HG03135 (cell line): ENCODE results near the gene SLC51A.
A peak's percentile ranks its signal among the peaks of the same experiment; 100 is the strongest.
"Not testable (repeated sequence)": the region's sequence is repeated elsewhere in the genome, so short reads cannot be mapped to it uniquely, and the experiment has no call there.

Experiments used
- ATAC-seq: cut with Tn5 transposase; IDR thresholded peaks from one replicate; pipeline ENCODE4 v1.9.1; 2021; ENCODE audit warnings: mild to moderate bottlenecking, moderate library complexity; ENCODE audit not compliant: unreplicated experiment

SLC51A gene

DNA sequence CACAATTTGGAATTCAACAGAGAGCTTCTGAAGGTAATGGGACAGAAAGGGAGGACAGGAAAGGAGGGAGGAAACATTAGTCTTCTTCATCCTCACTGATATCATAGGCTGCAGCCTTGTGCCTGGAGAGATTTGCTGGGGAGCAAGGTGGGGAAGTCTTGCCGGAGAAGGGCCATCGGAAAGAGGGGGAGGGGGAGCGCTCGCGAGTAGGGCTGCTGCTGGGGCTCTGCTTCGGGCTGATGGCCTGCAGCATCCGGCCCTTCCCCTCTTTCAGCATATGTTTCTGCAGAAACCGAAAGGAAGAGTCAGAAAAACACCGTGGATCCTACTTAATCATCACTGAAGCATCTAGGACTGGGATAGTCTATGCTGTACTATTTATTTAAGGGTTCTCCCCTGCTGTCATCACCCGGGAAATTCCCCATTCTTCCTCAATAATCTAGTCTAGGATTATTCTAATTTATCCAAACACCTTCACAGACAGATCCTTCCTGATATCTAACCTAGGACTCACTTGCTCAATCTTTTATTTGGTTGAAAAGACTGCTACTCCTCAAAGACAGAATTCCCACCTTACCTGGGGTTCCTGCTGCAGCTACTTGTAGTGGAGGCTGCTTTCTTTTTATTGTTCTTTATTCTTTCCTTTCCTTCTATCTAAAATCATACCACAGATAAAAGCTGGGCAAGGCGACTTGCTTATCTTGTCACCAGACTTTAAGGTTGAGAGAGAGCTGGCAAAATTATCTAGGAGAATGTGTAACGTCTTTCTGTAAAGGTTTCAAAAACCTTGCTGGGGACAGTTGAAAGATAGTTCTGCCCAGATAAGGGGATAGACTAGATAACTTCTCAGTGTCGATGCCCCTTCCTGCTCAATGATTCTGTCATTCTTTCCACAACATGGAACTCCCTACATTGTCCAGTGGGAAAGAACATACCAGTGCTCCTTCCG lies 22.6 kb downstream of the SLC51A start:
- no peak for ATAC-seq

DNA sequence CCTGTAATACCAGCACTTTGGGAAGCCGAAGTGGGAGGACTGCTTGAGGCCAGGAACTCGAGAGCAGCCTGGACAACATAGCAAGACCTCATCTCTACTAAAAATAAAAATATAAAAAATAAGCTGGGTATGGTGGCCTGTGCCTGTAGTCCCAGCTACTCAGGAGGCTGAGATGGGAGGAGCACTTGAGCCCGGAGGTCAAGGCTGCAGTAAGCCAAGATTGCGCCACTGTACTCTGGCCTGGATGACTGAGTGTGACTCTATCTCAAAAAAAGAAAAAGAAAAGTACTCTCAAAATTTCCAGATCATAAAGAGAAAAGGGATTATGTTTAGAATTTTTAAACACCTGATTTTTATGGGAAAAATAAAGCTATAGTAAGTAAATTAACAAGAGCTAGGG lies 24.1 kb downstream of the SLC51A start:
- ATAC-seq = no peak

DNA sequence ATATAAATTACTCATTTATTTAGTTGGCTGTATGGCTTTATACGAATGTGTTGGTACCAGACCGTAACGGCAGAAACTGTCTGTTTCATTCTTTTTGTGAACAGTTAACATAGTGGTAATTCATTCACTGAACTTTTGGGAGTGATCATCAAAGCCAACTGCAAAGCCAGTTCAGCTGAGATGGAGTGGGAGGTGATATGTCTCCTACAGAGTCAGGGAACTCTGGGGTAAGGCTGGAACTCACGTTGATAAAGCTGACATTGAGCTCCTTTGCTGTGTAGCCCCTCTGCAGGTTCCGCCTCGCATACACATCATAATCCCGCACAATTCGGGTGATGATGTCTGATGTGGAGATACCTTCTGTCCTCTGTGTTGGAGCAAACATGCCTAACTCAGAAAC lies 25.4 kb downstream of the SLC51A start:
- ATAC-seq = no peak

DNA sequence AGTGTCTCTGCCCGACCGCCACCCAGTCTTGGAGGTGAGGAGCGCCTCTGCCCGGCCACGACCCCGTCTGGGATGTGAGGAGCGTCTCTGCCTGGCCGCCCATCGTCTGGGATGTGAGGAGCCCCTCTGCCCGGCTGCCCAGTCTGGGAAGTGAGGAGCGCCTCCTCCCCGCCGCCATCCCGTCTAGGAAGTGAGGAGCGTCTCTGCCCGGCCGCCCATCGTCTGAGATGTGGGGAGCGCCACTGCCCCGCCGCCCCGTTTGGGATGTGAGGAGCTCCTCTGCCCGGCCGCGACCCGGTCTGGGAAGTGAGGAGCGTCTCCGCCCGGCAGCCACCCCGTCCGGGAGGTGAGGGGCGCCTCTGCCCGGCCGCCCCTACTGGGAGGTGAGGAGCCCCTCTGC lies 27.8 kb downstream of the SLC51A start:
- not testable (repeated sequence) for ATAC-seq

DNA sequence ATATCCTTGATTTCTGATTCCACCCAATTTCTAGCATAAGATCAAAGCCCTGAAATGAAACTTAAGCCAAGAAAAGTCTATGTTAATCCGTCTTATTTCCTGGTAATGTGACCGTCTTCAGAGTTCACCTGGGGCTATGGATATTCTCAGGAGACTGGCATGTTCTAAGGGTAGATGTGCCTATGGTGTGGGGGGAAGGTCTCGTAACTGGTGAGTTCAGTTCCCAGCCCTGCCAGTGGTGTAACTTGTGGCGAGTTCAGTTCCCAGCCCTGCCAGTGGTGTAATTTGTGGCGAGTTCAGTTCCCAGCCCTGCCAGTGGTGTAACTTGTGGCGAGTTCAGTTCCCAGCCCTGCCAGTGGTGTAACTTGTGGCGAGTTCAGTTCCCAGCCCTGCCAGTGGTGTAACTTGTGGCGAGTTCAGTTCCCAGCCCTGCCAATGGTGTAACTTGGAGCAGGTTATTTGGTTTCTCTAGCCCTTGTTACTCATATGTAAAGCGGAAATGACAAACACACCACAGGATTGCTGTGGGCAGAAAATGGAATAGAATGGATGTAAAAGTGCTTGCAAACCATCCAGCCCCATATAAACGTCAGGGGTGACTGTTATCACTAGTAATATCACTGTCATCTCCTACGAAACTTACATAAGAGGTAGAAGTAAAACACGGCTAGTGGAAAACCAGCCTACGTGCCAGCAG lies 30.4 kb downstream of the SLC51A start:
- ATAC-seq = no peak

DNA sequence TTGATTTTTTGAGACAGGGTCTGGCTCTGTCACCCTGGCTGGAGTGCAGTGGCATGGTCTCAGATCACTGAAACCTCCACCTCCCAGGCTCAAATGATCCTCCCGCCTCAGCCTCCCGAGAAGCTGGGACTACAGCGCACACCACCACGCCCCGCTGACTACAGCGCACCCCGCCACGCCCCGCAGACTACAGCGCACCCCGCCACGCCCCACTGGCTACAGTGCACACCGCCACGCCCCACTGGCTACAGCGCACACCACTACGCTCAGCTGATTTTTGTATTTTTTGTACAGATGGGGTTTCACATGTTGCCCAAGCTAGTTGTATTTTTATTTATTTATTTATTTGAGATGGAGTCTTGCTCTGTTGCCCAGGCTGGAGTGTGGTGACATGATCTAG lies 35.6 kb downstream of the SLC51A start:
- ATAC-seq = no peak

DNA sequence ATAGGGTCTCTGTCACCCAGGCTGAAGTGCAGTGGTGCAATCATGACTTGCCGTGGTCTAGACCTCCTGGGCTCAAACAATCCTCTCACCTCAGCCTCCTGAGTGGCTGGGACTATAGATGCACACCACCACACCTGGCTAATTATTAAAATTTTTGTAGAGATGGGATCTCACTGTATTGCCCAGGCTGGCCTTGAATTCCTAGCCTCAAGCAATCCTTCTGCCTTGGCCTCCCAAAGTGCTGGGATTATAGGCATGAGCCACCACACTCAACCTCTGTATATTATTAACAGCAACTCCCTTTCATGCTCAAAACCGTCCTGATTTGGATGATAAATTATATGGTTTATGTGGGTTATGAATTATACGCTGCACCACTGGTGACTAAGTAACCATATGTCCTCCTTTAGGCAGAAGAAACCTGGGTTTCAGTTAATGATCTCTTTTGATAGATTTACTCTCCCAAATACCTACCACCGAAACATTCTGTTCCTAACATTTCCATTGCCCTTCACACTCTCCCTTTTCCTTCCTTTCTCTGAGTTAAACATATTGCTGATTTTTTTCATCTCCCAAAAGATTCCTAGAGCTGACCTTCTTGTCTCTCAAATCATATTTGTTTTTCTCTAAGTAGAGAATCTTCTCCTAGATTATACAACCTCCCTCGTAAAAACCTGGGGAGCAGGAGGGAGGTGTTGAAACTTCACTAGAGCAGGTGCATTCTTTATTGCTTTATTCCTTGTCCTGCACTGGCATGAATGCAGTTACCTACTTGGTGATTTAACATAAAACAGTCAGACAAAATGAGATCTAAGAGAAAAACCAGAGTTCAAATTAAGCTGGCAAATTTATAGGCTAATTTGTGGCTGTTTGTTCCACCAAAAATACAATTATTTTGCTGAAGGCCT lies 38.3 kb downstream of the SLC51A start:
- no peak for ATAC-seq

DNA sequence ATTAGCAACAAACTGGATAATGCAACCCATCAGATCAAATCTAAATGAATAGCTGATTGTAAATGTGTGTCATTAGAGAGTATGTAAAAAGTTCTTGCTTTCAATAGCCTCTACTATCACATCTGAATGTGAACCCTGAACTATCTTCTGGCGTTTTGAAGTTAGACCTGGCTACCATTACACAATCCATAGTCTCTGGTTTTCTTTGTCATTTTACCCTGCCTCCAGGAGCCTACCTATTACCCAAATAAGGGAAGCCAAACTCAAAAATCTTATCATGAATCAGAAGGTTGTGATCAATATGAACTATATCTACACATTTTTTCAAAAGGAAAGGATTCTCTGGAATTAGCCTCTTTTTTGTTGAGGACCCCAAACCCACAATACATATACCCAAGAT lies 39.4 kb downstream of the SLC51A start:
- no peak for ATAC-seq

DNA sequence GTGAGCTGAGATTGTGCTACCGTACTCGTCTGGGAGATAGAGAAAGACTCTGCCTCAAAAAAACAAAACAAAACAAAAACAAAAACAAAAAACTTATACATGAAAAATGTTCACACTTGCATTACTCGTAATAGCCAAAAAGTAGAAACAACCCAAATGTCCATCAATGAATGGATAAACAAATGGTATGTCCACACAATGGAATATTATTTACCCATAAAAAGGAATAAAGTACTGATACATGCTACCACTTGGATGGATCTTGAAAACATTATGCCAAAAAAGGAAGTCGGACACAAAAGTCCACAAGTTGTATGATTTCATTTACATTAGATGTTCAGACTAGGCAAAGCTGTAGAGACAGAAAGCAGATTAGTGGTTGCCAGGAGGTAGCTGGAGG lies 44.5 kb downstream of the SLC51A start:
- ATAC-seq = no peak

DNA sequence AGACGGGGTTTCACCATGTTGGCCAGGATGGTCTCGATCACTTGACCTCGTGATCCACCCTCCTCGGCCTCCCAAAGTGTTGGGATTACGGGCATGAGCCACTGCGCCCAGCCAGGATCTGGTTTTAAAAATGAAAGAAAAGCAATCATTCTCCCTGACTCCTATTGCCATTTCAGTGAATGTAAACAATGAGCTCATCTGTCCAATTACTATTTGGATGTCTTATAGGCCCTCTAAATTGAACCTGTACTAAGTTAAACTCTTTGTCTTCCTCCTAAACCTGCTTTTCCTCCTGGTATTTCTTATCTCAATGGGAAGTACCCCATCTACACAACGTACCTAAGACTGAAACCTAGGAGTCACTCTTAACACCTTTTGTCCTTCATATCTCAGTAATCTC lies 47.5 kb downstream of the SLC51A start:
- no peak for ATAC-seq

DNA sequence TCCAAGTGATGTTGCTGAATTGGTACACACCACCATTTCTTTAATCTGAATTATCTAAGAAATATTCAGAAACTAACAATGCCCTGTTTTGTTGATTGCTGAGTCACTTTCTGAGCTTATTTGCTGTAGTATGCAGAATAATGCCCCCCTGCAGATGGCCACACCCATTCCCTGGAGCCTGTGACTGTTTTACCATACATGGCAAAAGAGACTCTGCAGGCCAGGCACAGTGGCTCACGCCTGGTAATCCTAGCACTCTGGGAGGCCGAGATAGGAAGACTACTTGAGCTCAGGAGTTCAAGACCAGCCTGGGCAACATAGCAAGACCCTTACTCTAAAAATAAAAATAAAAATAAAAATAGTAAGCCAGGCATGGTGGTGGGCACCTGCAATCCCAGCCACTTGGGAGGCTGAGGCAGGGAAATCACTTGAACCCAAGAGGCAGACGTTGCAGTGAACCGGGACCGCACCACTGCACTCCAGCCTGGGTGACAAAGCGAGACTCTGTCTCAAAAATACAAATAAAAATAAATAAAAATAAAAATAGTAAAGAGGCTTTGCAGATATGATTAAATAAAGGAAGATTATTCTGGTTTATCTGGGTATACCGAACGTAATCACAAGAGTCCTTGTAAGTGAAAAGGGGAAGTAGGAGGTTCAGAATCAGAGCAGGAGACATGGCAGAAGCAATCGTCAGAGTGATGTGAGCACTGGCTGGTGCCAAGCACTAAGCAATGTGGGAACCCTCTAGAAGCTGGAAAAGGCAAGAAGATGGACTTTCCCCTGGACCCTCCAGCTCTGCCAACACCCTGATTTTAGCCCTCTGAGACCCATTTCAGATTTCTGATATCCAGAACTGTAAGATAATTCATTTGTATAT lies 52.2 kb downstream of the SLC51A start:
- no peak for ATAC-seq

DNA sequence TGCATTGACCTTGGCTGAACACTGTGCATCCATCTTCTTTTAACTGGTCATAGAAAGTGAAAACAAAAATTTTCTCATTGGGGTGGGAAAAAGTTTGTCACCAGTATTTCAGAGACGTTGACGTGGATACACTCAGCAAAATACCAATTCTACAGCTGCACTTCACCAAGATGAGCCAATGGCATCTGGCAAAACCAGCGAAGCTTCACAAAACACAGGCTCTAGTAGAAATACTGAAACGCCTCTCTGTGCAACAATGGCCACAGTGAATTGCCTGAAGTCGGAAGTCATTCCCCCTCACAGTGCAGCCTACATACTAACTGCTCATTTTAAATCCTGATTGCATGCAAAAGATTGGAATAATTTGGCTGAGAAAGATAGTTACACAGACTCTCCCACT lies 54.2 kb downstream of the SLC51A start:
- no peak for ATAC-seq

DNA sequence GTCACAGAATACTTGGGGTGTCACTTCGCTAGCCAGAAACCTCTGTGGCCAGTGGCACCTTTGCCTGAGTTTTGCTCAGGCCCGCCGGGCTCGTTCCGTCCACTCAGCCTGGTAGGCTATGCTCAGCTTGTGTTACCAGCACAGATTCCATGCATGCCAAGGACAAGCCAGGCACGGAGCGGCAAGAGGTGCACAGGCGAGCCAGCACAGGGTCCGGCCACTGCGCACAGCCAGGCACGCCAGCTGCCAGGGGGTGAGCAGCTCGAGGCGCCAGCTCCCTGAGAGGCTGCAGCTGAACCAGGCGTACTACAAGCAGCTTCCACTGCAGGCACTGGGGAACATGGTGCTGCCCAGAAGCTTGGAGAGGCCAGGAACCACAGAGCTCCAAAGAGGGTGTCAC lies 56.5 kb downstream of the SLC51A start:
- ATAC-seq = no peak

DNA sequence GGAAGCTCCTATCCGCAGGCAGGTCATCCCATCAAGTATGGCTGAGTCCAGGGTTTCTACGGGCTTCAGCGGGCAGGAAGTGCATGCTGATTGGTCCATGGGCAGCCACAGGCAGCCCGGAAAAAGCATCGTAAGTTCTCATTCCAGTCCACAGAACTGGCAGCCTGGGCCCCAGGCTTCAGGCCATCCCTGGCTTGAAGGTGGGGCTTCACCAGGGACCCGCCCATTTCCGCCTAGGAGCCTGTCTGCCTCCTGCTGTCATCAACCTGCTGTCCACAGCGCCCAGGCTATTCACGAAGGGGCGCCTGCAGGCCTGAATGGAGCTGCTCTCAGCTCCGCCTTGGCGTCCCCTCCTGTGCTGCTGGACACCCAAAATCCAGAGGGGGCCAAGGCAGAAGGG lies 57.3 kb downstream of the SLC51A start:
- ATAC-seq = no peak

DNA sequence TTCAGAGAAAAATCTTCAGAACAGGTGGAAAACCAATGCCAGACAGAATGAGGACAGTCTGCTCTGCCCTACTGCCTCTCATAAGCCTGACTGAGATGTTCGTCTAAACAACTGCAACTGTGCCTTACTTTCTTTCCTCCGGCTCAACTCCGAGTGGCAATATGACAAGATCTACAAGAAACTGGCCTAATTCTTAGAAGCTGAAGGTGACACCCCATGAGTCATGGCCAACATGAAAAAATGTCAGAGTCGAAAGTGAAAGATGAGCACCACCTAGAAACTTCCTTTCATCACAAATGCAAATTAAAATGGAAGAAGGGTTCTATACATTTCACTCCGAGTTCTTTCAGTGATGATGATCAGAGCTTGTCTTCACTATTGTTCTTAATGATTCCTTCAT lies 58.3 kb downstream of the SLC51A start:
- ATAC-seq = peak; percentile 74

DNA sequence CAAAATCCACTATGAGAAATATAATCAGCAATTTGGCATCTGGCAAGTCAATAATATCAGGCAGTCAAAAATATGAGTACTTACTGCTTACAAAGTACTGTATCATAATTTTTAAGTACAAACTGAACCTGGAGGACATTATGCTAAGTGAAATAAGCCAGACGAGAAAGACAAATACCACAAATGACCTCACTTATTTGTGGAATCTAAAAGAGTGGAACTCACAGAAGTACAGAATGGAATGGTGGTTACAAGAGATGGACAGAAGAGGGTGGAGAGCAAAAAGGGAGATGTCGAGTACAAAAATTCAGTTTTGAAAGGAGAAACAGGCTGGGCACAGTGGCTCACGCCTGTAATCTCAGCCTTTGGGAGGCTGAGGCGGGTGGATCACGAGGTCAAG lies 58.8 kb downstream of the SLC51A start:
- ATAC-seq = no peak

DNA sequence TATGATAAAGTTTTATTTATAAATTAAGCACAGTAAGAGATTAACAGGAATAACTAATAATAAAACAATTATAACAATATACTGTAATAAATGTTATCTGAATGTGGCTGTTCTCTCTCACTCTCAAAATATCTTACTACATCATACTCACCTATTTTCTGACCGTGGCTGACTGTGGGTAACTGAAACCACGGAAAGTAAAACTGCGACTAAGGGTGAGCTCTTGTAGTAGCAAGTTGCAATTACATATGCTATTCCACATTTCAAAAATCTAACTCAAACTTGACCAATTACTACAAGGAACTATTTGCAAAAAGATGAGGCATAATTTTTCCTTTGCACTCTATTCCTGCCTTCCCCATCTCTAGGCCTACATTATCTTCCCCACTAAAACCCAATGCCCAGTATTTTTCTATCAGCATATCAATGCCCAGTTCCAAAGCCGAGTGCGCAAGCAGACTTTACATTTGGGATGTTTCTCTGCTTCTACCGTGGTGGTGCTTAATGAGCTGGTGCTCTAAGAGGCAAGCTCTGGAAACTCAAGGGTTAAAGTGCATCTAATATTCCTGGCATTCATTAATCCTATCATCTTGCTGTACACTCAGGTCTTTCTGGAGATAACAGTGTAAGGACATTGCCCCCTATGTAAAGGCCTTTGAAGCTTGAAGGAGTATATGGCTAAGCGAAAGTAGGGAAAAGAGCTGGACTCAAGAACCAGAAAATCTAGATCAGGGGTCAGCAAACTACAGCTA lies 64.5 kb downstream of the SLC51A start:
- ATAC-seq = peak; percentile 53

DNA sequence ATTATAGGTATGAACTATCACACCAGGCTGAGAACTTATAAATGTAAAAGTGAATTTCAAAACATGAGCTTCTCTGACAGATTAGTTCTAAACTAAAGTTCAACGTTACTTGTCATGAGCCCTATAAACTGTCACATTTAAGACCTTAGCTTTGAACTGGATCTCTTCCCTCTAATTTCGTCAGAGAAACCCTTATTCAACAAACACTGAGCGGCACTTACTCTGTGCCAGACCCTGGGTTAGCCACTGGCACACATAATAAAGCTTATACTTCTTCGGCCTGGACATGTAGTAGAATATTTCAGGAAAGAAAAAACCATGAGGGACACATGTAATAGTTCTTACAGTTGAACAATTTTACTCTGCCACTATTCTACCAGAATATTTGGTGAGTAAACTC lies 65.6 kb downstream of the SLC51A start:
- ATAC-seq = no peak
